GM19372 (cell line): Measurements from ENCODE around the gene BMP2K.
"Not testable (repeated sequence)": the region's sequence is repeated elsewhere in the genome, so short reads cannot be mapped to it uniquely, and the experiment has no call there.

Experiments
- ATAC-seq: cut with Tn5 transposase; IDR thresholded peaks from one replicate; pipeline ENCODE4 v1.9.1; 2021; ENCODE audit warnings: mild to moderate bottlenecking, low read depth, moderate library complexity; ENCODE audit not compliant: unreplicated experiment

The BMP2K gene

GRCh38 chr4:78787392-78788006 lies 11.3 kb downstream of the BMP2K start:
- no peak for ATAC-seq

DNA sequence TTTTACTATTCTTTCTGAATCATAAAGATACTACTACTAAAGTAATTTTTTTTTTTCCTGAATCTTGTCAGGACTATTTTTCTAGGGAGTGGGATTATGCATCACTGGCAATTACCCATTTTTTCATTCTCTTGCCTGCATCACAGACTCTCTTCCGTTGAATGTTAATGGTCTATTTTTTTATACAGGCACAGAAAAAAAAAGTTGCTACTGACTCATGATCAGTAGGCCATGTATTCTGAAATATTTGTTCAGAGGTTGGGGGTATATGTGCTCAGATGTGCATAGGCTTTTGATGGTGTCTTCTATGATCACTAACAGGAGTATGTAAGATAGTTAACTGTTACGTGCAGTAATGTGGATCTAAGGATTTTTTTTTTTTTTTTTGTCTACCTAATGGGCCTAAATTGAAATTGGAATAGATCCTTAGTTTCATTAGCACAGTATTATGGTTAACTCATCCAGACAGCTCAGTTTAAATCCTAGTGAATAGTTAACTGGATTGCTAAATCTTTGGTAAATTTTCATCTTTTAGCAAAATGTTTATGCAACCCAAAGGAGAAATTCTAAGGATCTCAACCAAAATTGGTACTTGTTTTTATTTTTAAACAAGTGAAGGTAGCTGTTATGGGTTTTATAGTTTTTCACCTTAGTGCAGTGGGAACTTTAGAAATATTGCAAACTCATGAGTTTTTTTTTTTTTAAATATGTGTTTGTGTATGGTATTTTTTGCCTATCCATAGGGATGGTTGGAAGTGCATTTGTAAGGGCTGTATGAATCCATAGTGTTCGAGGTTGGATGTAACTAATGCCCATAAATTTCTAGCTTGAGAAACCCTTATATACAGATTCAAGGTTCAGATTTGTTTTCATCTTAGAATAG lies 12.1 kb downstream of the BMP2K start:
- ATAC-seq = no peak

GRCh38 chr4:78795594-78796416 lies 19.7 kb downstream of the BMP2K start:
- not testable (repeated sequence) for ATAC-seq

DNA sequence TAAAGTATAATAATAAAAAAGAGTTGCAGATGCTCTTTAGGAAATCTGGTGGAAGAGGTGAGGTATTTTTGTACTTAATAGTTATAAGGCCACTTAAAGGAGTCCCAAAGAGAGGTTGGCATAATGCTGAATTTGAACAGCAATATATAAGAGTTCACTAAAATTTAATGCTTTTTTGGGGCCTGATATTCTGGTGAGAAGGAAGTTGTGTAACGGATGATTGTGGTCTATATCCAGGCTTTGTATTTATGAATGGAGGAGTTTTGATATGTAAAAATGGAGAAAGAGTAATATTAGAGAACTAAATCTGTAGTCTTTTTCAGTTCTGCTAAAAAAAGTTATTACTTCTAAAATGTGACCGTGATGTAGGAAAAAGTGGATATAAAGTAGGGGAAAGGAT lies 20.4 kb downstream of the BMP2K start:
- ATAC-seq = no peak

DNA sequence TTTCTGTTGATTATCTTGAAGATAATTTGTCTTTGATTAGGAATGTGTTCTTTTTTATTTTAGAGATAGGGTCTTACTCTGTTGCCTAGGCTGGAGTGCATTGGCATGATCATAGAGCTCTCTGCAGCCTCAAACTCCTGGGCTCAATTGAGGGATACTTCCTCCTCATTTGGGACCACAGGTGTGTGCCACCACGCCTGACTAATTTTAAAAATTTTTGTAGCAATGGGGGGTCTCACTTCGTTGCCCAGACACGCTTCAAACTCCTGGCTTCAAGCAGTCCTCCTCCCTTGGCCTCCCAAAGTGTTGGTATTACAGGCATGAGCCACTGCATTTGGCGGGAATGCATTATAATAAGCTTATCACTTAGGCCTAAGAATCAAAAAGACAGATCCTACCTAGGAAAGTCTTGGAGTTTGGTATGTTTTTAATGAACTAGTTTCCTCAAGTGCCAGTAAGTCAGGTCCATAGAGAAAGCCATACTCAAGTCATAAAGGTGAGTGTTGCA lies 21.7 kb downstream of the BMP2K start:
- ATAC-seq = no peak

DNA sequence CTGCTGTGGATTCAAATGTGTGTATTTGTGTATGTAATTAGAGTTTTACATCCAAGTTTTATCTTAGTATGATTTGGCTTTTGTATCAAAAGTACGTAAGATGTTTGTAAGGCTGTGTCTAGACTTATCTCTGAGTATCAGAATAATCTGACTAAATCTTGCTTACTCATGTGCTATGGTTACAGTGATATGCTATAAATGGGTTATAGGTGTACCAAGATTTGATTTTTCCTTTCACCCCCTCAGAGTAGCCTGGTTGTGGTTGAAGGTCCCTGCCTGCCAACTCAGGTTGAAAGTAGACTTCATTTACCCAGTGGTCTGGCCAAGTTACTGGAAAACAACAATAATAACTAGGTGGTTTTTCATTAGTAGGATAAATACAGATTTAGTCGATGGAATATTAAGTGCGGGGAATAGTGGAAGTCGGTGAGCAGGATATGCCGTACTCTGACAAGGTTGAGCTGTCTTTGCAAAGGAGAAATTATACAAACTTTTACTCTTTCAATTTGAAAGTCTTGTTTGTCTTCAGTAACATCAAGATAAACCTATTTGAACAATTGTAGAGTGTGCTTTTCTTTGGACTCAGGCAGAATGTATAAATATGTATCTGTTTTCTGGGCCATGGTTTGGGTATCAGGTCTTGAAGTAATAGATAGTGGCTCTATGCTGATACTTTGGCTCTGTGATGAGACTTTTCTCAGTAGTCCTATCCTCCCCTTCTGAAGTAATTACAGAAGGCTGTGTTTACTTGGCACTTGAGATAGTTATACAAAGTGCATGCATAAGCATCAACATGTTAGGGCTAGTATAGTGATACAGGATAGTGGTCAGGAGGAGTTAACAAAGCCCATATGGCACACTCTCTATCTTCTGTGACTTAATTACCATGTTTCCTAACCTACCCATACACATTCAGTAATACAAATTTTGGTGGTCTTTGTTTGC lies 23.7 kb downstream of the BMP2K start:
- no peak for ATAC-seq

DNA sequence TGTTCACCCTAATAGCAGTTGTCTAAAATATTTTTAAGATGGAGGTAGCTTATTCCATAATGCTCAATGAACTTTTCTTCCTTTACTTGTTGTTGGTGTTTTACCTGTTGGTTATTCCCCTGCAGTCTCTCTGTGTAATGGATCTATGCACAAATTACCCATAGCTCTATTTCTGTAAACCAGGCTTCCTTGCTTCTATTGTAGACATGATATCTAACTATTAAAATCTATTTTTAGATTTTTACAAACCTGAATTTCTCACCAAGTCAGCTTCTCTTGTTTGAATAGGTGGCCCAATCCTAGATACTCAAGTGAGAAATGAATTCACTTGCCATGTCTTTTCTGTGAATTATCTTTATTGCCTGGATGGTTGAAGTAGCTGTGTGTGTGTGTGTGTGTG lies 24.8 kb downstream of the BMP2K start:
- no peak for ATAC-seq

DNA sequence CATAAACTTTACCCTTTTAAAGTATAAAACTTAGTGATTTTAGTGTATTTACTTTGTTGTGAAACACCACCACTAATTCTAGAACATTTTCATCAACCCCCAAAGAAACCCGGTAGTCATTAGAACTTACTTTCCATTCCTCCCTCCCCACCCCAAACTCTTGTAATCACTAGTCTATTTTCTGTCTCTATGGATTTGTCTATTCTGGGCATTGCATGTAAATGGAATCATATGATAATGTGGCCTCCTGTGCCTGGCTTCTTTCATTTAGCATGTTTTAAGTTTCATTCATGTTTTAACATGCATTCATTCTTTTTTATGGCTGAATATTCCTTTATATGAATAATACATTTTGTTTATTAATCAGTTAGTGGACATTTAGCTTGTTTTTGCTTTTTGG lies 27.8 kb downstream of the BMP2K start:
- ATAC-seq = no peak

- no peak for ATAC-seq
Observed at GRCh38 chr4:78806943-78807460, 30.9 kb downstream of the BMP2K start.

- ATAC-seq = no peak
Observed at GRCh38 chr4:78809295-78809694, 33.1 kb downstream of the BMP2K start.

- no peak for ATAC-seq
Observed at GRCh38 chr4:78809928-78810835, 34.0 kb downstream of the BMP2K start.

GRCh38 chr4:78811034-78811433 lies 34.9 kb downstream of the BMP2K start:
- ATAC-seq = no peak

DNA sequence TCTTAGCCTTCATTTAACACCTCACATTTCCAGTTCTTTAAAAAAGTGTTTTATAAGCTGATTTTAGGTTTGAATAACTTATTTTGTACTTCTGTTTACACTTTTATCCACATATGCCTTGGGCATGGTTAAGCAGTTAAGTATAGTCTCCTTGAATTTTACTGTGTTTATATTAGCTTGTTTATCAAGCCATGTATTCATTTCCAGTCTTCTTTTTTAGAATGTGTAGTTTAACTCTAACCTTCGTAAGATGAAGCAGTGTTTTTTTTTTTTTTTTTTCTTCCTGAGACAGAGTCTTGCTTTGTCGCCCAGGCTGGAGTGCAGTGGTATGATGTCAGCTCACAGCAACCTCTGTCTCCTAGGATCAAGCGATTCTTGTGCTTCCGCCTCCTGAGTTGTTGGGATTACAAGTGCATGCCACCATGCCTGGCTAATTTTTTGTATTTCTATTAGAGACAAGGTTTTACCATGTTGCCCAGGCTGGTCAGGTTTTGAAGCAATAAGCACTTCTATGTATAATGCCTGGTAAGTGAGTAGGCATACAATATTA lies 42.5 kb downstream of the BMP2K start:
- no peak for ATAC-seq

GRCh38 chr4:78824001-78824400 lies 47.9 kb downstream of the BMP2K start:
- no peak for ATAC-seq

DNA sequence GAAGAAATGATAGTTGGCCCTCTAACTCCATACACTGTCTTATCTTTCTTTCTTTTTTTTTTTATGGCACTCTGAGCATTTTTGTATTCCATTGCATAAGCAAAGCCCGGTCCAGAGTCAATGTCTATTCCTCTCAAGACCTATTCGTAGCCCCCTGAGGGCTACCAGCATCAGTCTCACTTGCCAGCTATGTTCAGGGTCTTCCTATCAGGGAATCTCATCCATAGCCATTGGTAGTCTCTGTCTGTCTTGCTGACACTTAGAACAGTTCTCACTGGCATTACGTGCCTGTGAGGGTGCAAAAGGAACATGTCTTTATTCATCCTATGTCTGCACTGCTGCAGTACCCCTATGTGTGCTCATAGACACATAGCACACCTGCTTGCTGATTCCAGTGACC lies 51.0 kb downstream of the BMP2K start:
- ATAC-seq = no peak

- ATAC-seq = no peak
Observed at GRCh38 chr4:78829296-78829695, 53.1 kb downstream of the BMP2K start.

GRCh38 chr4:78839676-78840075 lies 63.5 kb downstream of the BMP2K start:
- ATAC-seq = not testable (repeated sequence)

DNA sequence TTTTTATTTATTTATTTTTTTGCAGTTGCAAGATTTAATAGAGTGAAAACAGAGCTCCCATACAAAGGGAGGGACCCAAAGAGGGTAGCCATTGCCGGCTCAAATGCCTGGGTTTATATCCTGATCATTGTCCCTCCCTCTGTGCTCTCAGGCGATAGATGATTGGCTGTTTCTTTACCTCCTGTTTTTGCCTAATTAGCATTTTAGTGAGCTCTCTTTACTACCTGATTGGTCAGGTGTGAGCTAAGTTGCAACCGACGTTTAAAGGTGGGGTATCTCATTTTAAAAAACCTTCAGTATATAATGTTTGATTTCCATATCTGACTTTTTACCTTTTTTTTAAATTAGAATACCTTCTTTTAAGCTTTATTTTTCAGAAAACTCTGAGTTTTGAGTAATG lies 64.1 kb downstream of the BMP2K start:
- not testable (repeated sequence) for ATAC-seq
